Progenitor cell of endocrine pancreas (in vitro differentiated cells): ENCODE data around the gene KCNMA1. TPM values are rescaled to one million over a fixed set of nuclear protein-coding genes. Genes with fewer than 3 reads are reported as not detected.
A peak's percentile ranks its signal among the peaks of the same experiment; 100 is the strongest.
"Not testable (repeated sequence)": the region's sequence is repeated elsewhere in the genome, so short reads cannot be mapped to it uniquely, and the experiment has no call there.

ENCODE experiments used
- DNase-seq: peaks from one replicate; pipeline ENCODE4 v3.0.0; 2021; ENCODE audit warnings: low spot score; ENCODE audit not compliant: unreplicated experiment
- H3K27ac Mint-ChIP-seq: 2 replicates; pipeline ENCODE4 v1.8.0; 2021; ENCODE audit warnings: mild to moderate bottlenecking, moderate library complexity, mixed read lengths
- H3K27me3 Mint-ChIP-seq: 2 replicates; pipeline ENCODE4 v1.8.0; 2021; ENCODE audit warnings: mixed read lengths
- H3K36me3 Mint-ChIP-seq: 2 replicates; pipeline ENCODE4 v1.8.0; 2022; ENCODE audit warnings: mixed read lengths; ENCODE audit not compliant: insufficient read depth
- H3K4me1 Mint-ChIP-seq: 2 replicates; pipeline ENCODE4 v1.8.0; 2021; ENCODE audit warnings: low read depth, mixed read lengths
- H3K4me3 Mint-ChIP-seq: 2 replicates; pipeline ENCODE4 v1.8.0; 2021; ENCODE audit warnings: low read depth, mild to moderate bottlenecking, moderate library complexity, mixed read lengths
- H3K9me3 Mint-ChIP-seq: 2 replicates; pipeline ENCODE4 v1.8.0; 2021; ENCODE audit warnings: low read depth, mixed read lengths
- total RNA-seq: library from RNA; stranded (reverse); gene quantifications from 2 replicates; pipeline ENCODE4 v1.2.1, GENCODE V29; 2021
- TF ChIP-seq, protein P1 (sequence below): fragments of 200-600 bp; sonication (generic); IDR thresholded peaks from one replicate; pipeline ENCODE4 v1.5.0; 2021; ENCODE audit warnings: antibody characterized with exemption, mild to moderate bottlenecking; ENCODE audit not compliant: unreplicated experiment

Gene KCNMA1
- total RNA-seq, 1 donor from 2014 or later: 5.8 TPM

DNA sequence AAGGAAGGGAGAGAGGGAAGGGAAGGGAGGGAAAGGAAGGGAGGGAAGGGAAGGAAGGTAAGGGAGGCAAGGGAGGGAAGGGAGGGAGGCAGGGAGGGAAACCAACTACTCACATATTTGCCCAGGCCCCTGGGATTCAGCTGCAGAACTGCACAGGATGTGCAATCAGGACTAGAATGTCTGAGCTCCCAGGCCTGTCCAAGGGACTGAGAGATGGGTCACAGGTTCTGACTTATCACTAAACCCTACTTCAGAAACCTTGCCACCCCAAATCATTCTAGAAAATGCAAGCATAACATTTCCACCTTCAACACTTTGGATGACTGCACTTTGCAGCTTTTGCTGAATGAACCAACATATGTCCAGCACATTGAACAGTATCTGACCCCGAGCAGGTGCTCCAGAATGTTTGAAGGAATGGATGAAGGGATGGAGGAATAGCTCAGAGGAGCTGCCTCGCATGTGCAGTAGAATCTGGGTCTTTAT is 245.3 kb downstream of the KCNMA1 start:
- Mint-ChIP-seq H3K9me3 (no peaks in the 10 kb centered on the region), H3K27me3 (peaks cover 9% of the 10 kb centered on the region), H3K4me3 (no peak overlapping the region), H3K36me3 (no peaks in the 10 kb centered on the region), H3K27ac (no peak overlapping the region), H3K4me1 (peaks cover 20% of the 10 kb centered on the region)
- TF ChIP-seq, protein P1, sequence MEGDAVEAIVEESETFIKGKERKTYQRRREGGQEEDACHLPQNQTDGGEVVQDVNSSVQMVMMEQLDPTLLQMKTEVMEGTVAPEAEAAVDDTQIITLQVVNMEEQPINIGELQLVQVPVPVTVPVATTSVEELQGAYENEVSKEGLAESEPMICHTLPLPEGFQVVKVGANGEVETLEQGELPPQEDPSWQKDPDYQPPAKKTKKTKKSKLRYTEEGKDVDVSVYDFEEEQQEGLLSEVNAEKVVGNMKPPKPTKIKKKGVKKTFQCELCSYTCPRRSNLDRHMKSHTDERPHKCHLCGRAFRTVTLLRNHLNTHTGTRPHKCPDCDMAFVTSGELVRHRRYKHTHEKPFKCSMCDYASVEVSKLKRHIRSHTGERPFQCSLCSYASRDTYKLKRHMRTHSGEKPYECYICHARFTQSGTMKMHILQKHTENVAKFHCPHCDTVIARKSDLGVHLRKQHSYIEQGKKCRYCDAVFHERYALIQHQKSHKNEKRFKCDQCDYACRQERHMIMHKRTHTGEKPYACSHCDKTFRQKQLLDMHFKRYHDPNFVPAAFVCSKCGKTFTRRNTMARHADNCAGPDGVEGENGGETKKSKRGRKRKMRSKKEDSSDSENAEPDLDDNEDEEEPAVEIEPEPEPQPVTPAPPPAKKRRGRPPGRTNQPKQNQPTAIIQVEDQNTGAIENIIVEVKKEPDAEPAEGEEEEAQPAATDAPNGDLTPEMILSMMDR: no peak
- DNase-seq: no peak

DNA sequence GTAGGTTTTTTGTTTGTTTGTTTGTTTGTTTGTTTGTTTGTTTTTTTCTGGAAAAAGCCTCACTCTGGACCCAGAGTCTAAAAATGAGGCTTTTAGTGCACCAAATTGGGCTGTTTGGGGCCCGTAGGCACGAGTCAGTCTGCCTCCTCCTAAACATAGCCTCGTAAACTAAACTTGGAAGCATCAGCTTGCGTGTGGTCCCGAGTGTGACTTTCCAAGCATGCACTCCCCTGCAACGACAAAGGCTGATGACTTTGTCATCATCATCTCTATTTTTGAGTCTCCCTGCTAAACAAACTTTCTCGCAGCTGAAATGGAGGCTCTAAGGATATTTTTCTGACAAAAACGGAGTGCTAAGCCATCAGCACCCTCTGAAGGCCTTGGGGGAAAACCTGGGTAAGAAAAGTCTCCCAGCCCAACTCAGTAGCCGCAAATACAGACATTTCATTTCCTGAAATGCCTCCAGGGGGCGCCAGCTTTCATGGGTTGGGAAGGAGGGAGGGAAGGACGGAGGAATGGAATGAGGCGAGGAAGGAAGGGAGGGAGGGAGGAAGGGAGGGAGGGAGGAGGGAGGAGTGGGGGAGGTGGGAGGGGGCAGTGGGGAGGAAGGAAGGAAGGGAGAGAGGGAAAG is 245.9 kb downstream of the KCNMA1 start:
- H3K4me1 Mint-ChIP-seq: peaks cover 26% of the 10 kb centered on the region
- DNase-seq: peak; percentile 64
- TF ChIP-seq, protein P1: peak; percentile 61
- H3K9me3 Mint-ChIP-seq: no peaks in the 10 kb centered on the region
- no peaks in the 10 kb centered on the region for H3K36me3 Mint-ChIP-seq
- H3K4me3 Mint-ChIP-seq: no peak overlapping the region
- H3K27ac Mint-ChIP-seq: no peak overlapping the region
- H3K27me3 Mint-ChIP-seq: peaks cover 9% of the 10 kb centered on the region

DNA sequence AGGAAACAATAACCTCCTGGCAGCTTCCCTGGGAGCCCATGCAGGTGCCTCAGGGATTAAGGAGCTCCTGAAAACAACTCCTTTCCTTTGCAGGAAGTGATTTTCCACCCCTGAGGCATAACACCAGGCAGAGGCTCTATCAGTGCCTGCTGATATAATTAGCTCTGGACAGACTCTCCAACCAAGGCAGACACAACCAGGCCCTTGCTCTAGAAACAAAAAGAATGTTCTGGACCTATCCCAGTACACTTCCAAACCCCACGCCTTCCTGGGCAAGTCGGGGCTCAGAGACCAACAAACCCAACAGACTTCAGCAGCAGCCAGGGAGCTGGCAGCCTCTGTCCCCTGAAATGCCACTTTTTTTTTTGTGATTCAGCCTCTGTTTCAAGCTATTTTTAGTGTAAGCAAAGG is 247.1 kb downstream of the KCNMA1 start:
- Mint-ChIP-seq H3K27me3 (peaks cover 13% of the 10 kb centered on the region), H3K9me3 (no peaks in the 10 kb centered on the region)

DNA sequence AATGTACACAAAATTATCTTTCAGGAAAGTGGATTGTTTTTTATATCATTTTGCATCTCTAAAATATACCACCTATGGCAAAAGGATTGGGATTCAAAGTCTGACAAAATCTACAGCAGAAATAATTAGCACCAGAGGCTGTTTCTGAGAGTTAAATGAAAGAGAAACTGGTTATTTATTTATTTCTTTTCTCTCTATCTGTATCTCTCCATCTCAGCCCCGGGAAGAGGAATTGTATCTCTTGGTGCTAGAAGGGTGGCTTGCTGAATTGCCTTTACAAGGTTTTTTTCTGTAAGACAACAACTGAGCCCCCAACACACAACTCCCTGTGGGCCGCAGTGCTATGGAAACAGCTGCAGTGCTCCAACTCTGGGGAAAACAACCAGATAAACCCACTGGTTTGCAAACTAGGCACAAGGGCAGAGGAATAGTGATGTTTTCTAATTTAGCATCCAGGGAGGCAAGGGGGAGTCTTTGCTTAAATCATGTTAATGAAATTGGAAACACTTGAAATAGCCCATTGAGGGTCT is 249.0 kb downstream of the KCNMA1 start:
- no peaks in the 10 kb centered on the region for H3K36me3 Mint-ChIP-seq
- no peak overlapping the region for H3K27ac Mint-ChIP-seq
- no peaks in the 10 kb centered on the region for H3K9me3 Mint-ChIP-seq
- peaks cover 28% of the 10 kb centered on the region for H3K4me1 Mint-ChIP-seq
- TF ChIP-seq, protein P1: no peak
- H3K27me3 Mint-ChIP-seq: peaks cover 15% of the 10 kb centered on the region
- DNase-seq: no peak
- no peak overlapping the region for H3K4me3 Mint-ChIP-seq

More for the DNA sequence above, 247.1 kb downstream of the KCNMA1 start:
- TF ChIP-seq, protein P1: no peak
- Mint-ChIP-seq H3K27ac (no peak overlapping the region), H3K36me3 (no peaks in the 10 kb centered on the region), H3K4me1 (peaks cover 28% of the 10 kb centered on the region), H3K4me3 (no peak overlapping the region)
- DNase-seq: no peak

DNA sequence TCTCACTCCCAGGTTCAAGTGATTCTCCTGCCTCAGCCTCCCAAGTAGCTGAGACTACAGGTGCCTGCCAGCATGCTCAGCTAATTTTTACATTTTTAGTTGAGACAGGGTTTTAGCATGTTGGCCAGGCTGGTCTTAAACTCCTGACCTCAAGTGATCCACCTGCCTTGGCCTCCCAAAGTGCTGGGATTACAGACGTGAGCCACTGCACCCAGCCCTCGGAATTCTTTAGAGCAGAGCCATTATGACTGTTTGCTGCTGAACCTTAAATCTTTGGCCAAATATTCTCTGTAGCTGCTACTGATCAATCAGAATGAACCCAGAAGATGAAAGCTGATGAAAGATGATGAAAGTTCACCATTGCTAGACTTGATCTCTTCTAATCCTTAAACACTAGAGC is 249.9 kb downstream of the KCNMA1 start:
- not testable (repeated sequence) for DNase-seq, H3K4me3 Mint-ChIP-seq, H3K36me3 Mint-ChIP-seq, H3K27ac Mint-ChIP-seq, H3K9me3 Mint-ChIP-seq
- Mint-ChIP-seq H3K27me3 (peaks cover 14% of the 10 kb centered on the region), H3K4me1 (peaks cover 26% of the 10 kb centered on the region)

DNA sequence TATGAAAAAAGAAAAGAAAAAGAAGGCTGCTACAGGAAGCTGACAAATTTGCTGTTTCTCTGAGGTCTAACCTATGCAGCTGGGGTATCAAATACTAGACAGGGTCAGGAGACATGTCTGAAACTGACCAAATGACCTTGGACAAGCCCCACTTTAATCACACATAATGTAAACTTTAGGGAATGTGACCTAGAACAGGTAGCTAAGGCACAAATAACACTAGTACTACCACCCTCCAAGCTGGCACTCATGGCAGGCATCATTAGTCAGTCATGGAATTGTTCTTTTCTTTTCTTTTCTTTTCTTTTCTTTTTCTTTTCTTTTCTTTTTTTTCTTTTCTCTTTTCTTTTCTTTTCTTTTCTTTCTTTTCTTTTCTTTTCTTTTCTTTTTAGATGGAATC is 250.4 kb downstream of the KCNMA1 start:
- Mint-ChIP-seq H3K27ac (no peak overlapping the region), H3K27me3 (peaks cover 12% of the 10 kb centered on the region), H3K4me3 (no peak overlapping the region), H3K36me3 (no peaks in the 10 kb centered on the region), H3K4me1 (peaks cover 24% of the 10 kb centered on the region), H3K9me3 (no peaks in the 10 kb centered on the region)
- TF ChIP-seq, protein P1: no peak
- no peak for DNase-seq
